ENCODE results near the gene TAF1D.

The TAF1D gene

DNA sequence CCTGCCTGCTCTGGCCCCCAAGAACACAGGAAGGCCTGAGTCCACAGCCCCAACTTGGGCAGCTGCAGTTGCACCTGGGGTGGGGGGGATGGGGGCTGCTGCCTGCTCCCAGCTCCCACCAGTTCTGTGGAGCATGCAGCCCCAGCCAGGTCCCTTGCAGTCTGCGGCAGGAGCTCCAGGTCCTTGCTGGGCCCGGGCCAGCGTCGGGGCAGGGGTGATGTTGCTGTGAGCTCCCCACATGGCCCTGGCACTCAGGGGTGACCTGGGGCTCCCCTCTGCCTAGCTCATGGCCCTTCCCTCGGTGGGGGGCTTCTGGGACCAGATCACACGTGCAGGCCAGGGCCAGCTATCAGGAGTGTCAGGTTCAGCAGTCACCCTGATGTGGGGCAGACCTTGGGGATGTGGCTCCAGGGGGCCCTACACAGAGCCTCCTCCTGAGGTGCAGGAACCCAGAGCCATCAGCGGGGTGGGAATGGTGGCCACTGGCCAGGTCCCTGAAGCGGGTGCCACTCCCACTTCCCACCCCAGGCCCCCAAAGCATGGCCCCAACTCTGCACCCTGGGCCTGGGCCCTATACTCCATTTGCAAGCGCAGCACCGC is 32.4 kb upstream of the TAF1D start:
- TF ChIP-seq, protein P1, sequence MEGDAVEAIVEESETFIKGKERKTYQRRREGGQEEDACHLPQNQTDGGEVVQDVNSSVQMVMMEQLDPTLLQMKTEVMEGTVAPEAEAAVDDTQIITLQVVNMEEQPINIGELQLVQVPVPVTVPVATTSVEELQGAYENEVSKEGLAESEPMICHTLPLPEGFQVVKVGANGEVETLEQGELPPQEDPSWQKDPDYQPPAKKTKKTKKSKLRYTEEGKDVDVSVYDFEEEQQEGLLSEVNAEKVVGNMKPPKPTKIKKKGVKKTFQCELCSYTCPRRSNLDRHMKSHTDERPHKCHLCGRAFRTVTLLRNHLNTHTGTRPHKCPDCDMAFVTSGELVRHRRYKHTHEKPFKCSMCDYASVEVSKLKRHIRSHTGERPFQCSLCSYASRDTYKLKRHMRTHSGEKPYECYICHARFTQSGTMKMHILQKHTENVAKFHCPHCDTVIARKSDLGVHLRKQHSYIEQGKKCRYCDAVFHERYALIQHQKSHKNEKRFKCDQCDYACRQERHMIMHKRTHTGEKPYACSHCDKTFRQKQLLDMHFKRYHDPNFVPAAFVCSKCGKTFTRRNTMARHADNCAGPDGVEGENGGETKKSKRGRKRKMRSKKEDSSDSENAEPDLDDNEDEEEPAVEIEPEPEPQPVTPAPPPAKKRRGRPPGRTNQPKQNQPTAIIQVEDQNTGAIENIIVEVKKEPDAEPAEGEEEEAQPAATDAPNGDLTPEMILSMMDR (IDR thresholded peaks at IDR 0.05) = no peak
- no peak overlapping the region for H3K4me3 ChIP-seq
- no peak overlapping the region for H3K27ac ChIP-seq
- no peak for DNase-seq (ENCODE audit: low spot score)

DNA sequence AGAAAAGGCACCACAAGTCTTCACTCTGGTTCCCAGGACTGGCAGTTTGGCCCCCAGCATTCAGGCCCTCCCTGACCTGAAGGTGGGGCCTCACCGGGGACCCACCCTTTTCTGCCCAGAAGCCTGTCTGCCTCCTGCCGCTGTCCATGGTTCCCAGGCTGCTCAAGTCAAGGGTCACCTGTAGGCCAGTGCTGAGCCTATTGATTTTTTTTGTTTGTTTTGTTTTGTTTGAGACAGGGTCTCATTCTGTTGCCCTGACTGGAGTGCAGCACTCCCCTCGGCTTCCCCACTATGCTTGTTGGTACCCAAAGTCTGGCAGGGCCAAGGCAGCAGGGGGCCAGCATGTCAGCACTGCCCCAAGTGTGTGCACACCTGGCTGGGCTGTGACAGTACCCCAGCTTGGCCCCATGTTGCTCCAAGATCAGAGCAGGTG is 31.8 kb upstream of the TAF1D start:
- TF ChIP-seq, protein P1 (IDR thresholded peaks at IDR 0.05) = no peak
- H3K27ac ChIP-seq = no peak overlapping the region
- DNase-seq (ENCODE audit: low spot score) = no peak
- no peak overlapping the region for H3K4me3 ChIP-seq

DNA sequence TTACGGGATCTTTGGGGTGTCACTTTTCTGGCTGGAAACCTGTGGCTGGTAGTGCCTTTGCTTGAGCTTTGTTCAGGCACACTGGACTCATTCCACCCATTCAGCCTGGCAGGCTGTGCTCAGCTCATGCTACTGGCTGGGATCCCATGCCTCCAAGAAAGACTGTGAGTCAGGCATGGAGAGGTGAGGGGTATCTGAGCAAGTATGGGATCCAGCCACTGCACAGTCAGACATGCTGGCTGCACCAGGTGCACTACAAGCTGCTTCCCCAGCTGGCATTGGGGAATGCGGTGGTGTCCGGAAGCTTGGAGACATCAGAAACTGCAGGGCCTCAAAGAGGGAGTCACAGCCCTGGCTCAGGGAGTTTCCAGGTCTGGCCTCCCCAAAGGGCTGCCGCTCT is 30.8 kb upstream of the TAF1D start:
- Histone ChIP-seq H3K4me3 (no peak overlapping the region), H3K27ac (no peak overlapping the region)
- DNase-seq (ENCODE audit: low spot score) = no peak
- TF ChIP-seq, protein P1 (IDR thresholded peaks at IDR 0.05) = no peak

DNA sequence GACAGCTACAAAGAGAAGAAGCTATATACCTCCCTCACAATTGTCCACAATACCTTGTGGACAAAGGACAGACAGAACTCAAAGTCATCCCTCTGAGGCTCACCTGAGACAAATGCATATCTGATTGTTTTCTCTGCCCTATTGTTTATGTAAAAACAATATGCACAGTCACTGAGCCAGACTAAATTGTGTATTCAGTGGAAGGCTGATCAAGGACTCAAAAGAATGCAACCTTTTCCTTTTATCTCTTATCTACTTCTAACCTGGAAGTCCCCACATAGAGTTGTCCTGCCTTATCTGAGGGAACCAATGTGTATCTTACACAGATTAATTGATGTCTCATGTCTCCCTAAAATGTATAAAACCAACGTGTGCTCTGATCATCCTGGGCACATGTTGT is 28.9 kb upstream of the TAF1D start:
- Histone ChIP-seq H3K4me3 (no peak overlapping the region), H3K27ac (no peak overlapping the region)
- TF ChIP-seq, protein P1 (IDR thresholded peaks at IDR 0.05) = no peak
- no peak for DNase-seq (ENCODE audit: low spot score)

DNA sequence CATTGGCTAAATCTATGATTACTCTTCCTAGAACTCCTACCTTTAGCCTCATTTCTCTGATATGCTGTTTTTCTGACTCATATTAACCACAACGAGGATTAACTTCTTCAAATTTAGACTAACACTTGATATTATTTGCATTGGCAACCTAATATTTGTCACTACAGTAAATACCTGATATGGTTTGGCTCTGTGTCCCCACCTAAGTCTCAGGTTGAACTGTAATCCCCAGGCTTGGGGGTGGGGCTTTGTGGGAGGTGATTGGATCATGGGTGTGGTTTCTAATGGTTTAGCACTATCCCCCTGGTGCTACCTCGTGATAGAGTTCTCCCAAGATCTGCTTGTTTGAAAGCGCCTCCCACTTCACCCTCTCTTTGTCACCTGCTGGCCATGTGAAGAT is 25.7 kb upstream of the TAF1D start:
- H3K27ac ChIP-seq = no peak overlapping the region
- no peak for DNase-seq (ENCODE audit: low spot score)
- H3K4me3 ChIP-seq = no peak overlapping the region
- TF ChIP-seq, protein P1 (IDR thresholded peaks at IDR 0.05) = no peak

DNA sequence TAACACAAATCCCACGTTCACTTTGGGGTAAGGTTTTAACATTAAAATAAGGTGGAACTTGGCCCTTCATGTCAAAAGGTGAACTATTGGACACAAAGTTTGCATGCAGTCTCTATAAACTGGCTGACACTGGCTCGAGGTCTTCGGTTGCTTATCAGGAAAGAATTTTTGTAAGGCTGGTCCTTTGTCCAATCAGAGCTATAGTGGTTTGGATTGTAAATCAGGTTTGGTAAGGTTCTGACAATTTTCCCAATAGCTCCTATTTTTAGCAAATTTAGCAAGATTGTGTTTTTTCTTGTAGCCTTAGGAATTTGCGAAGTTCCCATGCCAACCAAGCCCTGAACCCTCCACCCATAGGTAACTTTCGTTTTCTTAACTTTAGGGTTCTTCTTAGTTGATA is 25.2 kb upstream of the TAF1D start:
- TF ChIP-seq, protein P1 (IDR thresholded peaks at IDR 0.05) = no peak
- Histone ChIP-seq H3K4me3 (no peak overlapping the region), H3K27ac (no peak overlapping the region)
- DNase-seq (ENCODE audit: low spot score) = no peak

DNA sequence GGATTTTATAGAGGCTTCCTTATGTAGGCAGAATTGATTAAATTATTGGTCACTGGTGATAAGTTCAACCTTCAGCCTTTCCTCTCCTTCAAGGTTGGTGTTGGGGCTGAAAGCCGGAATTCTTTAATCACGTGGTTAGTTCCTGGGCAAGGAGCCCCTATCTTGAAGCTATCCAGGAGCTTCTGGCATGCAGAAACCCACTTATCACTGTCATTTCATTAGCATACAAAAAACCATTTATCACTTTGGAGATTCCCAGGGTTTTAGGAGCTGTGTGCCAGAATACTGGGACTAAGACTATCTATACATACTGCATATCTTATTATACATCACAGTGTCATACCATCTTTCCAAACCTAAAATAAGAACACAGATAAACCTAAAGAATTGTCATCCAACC is 24.3 kb upstream of the TAF1D start:
- Histone ChIP-seq H3K27ac (no peak overlapping the region), H3K4me3 (no peak overlapping the region)
- TF ChIP-seq, protein P1 (IDR thresholded peaks at IDR 0.05) = no peak
- DNase-seq (ENCODE audit: low spot score) = no peak

Measured in coronary artery (tissue), 2 donors.